Mucosa of descending colon (tissue), 3 donors: ENCODE data around the gene GRK1. TPM values are rescaled to one million over a fixed set of nuclear protein-coding genes. Genes with fewer than 3 reads are reported as not detected.

Source experiments
- ATAC-seq: fragments of 200-7000 bp; cut with Tn5 transposase; one replicate; pipeline ENCODE4 v1.9.1; 2020; ENCODE audit warnings: mild to moderate bottlenecking, moderate library complexity
- DNase-seq, 3 donors: peaks; one replicate each; pipeline ENCODE4 v3.0.0-alpha.2; 2020
- H3K36me3 ChIP-seq: fragments of 200-600 bp; one replicate; pipeline ENCODE4 v1.8.0; 2021; ENCODE audit warnings: low read depth, mild to moderate bottlenecking
- H3K4me1 ChIP-seq: fragments of 200-600 bp; one replicate; pipeline ENCODE4 v1.8.0; 2021; ENCODE audit warnings: low read depth, mild to moderate bottlenecking
- H3K4me3 ChIP-seq: fragments of 200-600 bp; one replicate; pipeline ENCODE4 v1.8.0; 2021; ENCODE audit warnings: mild to moderate bottlenecking
- H3K9me3 ChIP-seq: fragments of 200-600 bp; one replicate; pipeline ENCODE4 v1.8.0; 2021; ENCODE audit warnings: mild to moderate bottlenecking
- CTCF ChIP-seq: fragments of 200-600 bp; IDR thresholded peaks from one replicate; pipeline ENCODE4 v1.8.0; 2022; ENCODE audit warnings: antibody characterized with exemption, mild to moderate bottlenecking
- intact Hi-C, 2 donors: fragments of 100-400 bp; cut with DNase I in 1 of 2; cut with micrococcal nuclease in 1 of 2; formaldehyde crosslinking; loops; one replicate each; pipeline versions ENCODE4 v1.11.0 to v1.11.1; 2022; cut with DNase I, micrococcal nuclease
- total RNA-seq, 3 donors: library from RNA; stranded (reverse); fragmentation: NEBNext Ultra II Directional in 2 of 3; extraction: Animal tissue kit (Norgen Biotek cat#: 25700) in 2 of 3; gene quantifications; one replicate each; pipeline versions ENCODE4 v1.2.1 to v1.2.4, GENCODE V29; 2021 to 2023
- donor health status: DM: no; HTN: no; CAD: no; lungs with moderate emphysema.
- donor health status: DM: no; HTN: no; CAD: no.
- donor health status: DM: no; HTN: yes; CAD: no.

The GRK1 gene
- total RNA-seq, 3 donors from 2014 or later: 0.09 to 0.19 (median 0.09) TPM

GRCh38 chr13:113769106-113769505, 102.1 kb downstream of the GRK1 start:
- no peak for TF ChIP-seq CTCF
- no peak for DNase-seq
- Histone ChIP-seq H3K4me3 (no peak overlapping the region), H3K36me3 (no peaks in the 10 kb centered on the region), H3K4me1 (no peaks in the 10 kb centered on the region), H3K9me3 (no peaks in the 10 kb centered on the region)
- no peak for ATAC-seq
- intact Hi-C loops: no loop called here

GRCh38 chr13:113769881-113770280, 102.9 kb downstream of the GRK1 start:
- Histone ChIP-seq H3K36me3 (no peaks in the 10 kb centered on the region), H3K4me3 (no peak overlapping the region), H3K4me1 (no peaks in the 10 kb centered on the region), H3K9me3 (no peaks in the 10 kb centered on the region)
- TF ChIP-seq CTCF: no peak
- ATAC-seq (no peak), DNase-seq (no peak)
- intact Hi-C loops: no loop called here

GRCh38 chr13:113770441-113770840, 103.4 kb downstream of the GRK1 start:
- Histone ChIP-seq H3K9me3 (no peaks in the 10 kb centered on the region), H3K36me3 (no peaks in the 10 kb centered on the region), H3K4me1 (no peaks in the 10 kb centered on the region), H3K4me3 (no peak overlapping the region)
- no peak for TF ChIP-seq CTCF
- ATAC-seq (no peak), DNase-seq (no peak)
- intact Hi-C loops: no loop called here

- no peak for TF ChIP-seq CTCF
- no peak for DNase-seq
- H3K36me3 ChIP-seq: no peaks in the 10 kb centered on the region
- intact Hi-C loops: no loop called here
- H3K9me3 ChIP-seq: no peaks in the 10 kb centered on the region
- H3K4me3 ChIP-seq: no peak overlapping the region
- no peaks in the 10 kb centered on the region for H3K4me1 ChIP-seq
- no peak for ATAC-seq
Measured at GRCh38 chr13:113770937-113771336, 103.9 kb downstream of the GRK1 start.

GRCh38 chr13:113771709-113772331, 104.8 kb downstream of the GRK1 start:
- no peak for ATAC-seq
- no peak for DNase-seq
- Histone ChIP-seq H3K9me3 (no peaks in the 10 kb centered on the region), H3K4me3 (no peak overlapping the region), H3K36me3 (no peaks in the 10 kb centered on the region), H3K4me1 (no peaks in the 10 kb centered on the region)
- no peak for TF ChIP-seq CTCF
- intact Hi-C loops: no loop called here
